DMS114 treated with DMSO at 0.1 percent for 48 hours (cell line): Measurements from ENCODE around the gene LRP1-AS.

Experiments
- DNase-seq: peaks from one replicate; lab custom pipeline; 2025; ENCODE audit not compliant: unreplicated experiment; lab: John Stamatoyannopoulos, UW

Gene LRP1-AS

DNA sequence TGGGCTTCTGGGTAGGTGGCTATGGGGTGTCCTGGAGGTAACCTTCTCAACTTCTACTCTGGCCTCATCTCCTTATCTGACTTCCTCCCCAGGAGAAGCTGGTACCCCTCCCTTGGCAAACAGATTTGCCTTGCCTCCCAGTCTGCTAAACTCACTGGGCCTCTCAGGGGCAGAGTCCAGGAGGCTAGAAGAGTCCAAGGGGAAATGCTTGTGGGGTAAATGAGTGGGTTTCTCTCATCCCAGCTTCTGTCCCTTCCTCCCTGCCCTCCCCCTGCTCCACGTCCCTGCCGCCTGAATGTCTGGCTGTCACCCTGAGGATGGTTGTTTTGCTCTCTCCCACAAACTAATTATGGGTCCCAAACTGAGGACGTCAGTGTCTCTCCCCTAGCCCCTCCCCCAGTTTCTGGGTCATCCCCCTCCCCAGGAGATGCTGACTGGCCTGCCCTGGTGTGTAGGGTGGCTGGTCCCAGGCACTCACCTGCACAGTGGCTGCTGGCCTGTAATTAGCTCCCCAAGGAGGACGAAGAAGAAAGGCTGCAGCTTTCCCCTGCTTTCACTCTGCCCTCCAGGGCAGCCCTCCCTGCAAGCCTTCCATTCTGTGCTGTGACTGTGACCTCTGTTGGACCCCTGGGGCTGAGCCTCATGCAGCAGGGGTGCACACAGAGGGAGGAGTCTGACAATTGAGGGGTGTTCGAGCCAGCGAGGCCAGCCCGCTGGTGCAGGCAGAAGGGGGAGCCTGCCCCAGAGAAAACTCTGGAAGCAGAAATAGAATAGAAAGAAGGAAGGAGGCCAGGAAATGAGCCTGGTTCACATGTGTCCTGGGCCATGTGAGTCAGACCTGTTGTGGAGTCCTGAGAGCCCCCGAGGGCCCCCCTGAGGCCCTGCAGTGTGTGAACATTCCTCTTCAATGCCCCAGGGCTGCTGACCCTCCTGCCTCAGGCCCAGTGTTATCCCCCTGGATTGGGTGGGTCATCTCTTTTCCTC is at the start of gene LRP1-AS:
Gene LRP1-AS, minus strand, starts transcription at position 659 of the 984 bp plus-strand sequence.
- no peak for DNase-seq

DNA sequence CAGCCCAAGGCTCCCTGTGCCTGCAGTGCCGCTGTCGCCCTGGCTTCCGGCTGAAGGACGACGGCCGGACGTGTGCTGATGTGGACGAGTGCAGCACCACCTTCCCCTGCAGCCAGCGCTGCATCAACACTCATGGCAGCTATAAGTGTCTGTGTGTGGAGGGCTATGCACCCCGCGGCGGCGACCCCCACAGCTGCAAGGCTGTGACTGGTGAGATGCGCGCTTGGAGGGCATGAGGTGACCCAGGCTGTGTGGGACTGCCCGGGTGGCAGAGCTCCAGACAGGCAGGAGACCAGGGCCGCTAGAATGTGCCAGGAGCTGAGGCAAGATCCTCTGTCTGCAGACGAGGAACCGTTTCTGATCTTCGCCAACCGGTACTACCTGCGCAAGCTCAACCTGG is 49.5 kb upstream of the LRP1-AS start:
- DNase-seq = no peak

DNA sequence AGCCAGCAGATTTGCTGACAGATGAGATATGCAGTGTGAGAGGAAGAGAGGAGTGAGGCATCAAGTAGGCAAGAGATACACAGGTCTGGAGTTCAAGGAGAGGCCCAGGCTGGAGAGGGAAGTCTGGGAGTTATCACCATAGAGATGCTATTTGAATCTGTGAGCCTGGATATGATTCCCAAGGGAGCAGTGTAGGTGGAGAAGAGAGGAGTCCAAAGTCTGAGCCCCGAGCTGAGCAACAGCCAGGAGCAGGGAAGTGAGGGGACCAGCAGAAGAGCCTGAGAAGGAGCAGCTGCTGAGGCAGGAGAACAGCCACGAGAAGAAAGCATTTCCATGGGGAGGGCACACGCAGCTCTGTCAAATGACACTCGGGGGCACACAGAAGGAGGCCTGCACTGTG is 49.0 kb upstream of the LRP1-AS start:
- no peak for DNase-seq

DNA sequence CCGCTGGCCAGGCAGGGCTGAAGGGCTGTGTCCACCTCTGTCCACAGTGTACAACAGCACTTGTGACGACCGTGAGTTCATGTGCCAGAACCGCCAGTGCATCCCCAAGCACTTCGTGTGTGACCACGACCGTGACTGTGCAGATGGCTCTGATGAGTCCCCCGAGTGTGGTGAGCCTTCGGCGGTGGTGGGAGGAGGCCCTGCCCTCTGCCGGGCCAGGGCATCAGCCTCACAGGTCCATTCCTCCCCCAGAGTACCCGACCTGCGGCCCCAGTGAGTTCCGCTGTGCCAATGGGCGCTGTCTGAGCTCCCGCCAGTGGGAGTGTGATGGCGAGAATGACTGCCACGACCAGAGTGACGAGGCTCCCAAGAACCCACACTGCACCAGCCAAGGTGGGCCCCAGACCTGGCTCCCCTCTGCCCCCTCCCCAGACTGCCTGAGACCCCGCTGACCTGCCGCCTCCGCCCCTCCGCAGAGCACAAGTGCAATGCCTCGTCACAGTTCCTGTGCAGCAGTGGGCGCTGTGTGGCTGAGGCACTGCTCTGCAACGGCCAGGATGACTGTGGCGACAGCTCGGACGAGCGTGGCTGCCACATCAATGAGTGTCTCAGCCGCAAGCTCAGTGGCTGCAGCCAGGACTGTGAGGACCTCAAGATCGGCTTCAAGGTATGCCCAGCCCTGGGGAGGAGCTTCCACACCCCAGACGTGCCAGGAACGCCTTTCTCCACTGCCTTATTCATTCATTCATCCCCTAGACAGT is 48.4 kb upstream of the LRP1-AS start:
- DNase-seq = no peak

DNA sequence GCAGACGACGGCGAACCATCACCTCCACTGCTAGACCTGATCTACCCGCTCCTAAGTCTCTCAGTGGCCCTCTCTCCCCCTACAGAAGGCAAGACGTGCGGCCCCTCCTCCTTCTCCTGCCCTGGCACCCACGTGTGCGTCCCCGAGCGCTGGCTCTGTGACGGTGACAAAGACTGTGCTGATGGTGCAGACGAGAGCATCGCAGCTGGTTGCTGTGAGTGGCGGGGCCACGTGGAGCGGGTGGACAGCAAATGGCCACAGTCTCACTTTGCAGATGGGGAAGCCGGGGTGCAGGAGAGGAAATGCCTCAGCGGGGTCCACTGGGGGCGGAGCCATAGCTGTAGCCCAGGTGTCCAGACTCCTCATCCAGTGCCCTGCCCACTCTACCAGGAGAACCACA is 47.8 kb upstream of the LRP1-AS start:
- DNase-seq = no peak

DNA sequence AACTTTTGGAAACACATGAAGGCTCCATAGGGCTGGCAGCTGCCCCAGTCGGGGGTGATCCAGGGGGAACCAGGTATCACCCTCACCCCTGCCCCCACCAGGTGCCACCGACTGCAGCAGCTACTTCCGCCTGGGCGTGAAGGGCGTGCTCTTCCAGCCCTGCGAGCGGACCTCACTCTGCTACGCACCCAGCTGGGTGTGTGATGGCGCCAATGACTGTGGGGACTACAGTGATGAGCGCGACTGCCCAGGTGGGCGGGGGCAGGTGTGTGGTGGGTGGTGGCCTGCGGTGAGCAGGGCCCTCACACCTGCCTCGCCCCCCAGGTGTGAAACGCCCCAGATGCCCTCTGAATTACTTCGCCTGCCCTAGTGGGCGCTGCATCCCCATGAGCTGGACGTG is 46.8 kb upstream of the LRP1-AS start:
- DNase-seq = no peak

DNA sequence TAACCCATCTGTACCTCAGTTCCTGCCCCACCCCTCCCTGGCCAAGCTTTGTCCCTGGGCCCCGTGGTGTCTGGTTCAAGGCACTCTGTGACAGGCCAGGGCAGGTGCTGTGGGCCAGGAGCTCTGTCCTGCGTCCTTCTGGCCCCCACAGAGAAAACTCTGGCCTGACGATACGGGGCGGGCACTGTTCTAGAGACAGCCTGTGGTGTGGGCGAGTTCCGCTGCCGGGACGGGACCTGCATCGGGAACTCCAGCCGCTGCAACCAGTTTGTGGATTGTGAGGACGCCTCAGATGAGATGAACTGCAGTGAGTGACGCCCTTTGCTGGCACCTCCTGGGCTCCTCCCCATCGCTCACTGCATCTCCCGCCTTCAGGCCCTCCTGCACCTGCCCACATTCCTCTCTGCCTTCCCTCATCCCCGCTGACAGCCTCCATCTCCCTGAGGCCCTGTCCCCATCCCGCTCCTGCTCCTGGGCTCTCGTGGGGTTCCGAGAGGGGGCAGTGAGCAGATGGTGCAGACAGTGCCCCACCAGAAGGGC is 46.4 kb upstream of the LRP1-AS start:
- no peak for DNase-seq

DNA sequence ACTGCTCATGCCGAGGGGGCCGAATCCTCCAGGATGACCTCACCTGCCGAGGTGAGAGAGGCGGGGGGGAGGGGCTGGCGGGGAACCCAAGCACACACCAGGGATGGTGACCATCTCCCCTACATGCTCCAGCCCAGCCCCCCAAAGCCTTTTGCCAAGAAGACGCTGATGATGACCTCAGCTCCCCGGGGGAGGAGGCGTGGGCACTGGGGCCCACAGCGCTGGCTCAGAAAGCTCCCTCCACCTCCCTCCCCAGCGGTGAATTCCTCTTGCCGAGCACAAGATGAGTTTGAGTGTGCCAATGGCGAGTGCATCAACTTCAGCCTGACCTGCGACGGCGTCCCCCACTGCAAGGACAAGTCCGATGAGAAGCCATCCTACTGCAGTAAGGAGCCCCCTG is 45.5 kb upstream of the LRP1-AS start:
- no peak for DNase-seq

DNA sequence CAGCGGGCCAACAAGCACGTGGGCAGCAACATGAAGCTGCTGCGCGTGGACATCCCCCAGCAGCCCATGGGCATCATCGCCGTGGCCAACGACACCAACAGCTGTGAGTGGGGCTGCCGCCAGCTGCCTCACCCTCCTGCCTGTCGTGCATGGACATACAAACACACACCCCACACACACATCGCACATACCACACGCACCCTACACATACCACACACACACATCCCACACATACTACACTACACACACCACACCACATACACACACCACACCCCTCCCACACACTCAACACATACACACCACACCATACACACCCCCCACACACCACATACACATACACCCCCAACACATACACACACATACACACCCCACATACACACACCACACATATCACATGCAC is 44.0 kb upstream of the LRP1-AS start:
- no peak for DNase-seq

DNA sequence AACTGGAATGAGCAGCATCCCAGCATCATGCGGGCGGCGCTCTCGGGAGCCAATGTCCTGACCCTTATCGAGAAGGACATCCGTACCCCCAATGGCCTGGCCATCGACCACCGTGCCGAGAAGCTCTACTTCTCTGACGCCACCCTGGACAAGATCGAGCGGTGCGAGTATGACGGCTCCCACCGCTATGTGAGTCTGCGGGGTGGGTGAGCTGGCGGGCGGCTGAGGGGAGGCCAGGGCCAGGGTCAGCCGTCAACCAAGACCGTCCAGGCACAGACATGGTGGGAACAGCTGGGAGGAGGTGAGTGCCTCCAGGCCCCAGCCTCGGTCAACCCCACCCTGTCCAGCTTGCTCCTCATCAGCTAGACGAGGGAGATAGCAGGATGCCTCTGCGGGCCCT is 43.4 kb upstream of the LRP1-AS start:
- no peak for DNase-seq

DNA sequence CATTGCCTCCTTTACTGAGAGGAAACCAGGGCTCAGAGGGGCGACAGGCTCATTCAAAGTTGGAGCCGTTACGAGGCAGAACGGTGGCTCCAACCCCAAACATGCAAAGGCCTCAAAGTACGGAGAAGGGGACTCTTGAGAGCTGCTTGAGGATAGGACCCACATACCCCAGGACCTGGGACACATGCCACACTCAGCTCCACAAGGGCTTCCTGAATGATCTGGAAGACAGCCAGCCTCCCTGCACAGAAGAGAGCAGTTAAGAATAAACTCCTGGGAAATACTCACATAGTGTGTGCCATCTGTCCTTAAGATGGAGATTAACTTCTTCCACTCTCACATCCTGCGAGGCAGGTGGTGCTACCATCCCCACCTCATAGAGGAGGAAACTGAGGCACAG is 42.6 kb upstream of the LRP1-AS start:
- no peak for DNase-seq

DNA sequence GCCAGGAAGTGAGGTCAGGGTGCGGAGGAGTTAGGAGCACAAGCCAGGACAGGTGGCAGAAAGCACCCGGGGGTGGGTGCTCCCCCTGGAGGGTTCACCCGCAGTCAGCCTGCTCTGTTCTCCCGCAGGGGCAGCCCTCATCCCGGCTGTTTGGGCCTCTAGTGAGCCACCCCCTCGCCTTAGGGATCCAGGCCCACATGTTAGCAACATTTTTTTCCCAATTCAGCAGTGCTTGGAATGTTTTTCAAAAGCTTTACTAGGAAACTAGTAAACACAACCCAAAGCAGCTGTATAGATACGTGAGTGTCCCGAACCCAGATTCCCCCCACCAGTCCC is 40.6 kb upstream of the LRP1-AS start:
- DNase-seq = no peak

DNA sequence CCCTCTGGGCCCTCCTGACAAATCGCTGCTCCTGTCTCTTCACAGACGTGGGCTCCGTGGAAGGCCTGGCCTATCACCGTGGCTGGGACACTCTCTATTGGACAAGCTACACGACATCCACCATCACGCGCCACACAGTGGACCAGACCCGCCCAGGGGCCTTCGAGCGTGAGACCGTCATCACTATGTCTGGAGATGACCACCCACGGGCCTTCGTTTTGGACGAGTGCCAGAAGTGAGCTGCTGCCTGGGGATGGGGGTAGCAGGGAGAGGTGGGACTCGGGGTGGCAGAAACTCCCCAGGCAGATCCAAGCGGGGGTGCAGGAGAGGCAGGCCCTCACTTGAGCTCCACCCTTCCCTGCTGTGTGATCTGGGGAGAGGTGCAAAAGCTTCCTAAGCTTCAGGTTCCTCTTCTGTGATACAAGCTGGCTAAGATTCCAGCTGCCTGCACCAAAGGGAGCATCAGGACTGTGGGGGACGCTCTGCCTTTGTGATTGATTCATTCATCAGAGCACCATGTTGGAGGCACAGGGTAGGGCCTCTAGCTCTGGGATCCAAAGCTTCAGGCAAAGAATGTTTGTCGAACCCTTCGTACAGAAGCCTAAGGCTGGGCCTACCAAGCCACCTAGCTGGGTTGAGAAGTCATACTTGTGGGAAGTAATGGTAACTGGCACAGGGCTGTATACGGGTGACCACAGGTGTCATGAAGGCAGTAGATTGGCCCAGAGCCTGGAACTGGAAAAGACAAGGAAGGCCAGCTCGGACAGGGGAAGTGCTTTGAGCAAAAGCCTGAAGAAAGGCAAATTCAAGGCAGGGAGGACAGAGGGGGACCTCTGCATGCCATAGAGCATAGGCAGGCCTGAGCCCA is 40.0 kb upstream of the LRP1-AS start:
- DNase-seq = no peak

DNA sequence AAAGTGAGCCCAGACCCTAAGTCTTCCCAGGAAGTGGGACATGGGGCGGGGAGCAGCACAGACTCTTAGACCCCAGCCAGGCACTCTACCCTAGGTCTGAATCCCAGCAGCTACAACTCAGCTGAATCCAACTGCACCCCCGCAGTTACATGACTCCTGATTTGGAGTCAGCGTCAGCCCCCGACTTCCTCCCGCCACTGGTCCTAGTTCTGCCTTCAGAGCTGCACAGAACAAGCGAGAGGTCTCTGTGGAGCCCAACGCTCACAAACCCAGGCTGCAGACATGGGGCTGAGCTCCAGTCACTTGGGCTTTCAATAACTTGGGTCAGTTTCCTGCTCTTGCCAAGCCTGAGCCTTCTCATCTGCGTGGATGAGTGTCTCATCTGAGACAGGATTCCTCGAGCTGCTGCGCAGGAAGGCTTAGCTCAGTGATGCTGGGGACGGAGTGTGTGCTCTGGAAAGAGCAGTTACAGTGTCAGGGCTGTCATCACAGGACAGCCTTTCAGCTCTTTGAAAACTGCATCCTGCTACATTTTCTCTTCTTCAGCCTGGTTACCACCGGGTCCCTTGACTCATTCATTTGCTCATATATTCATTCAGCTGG is 38.6 kb upstream of the LRP1-AS start:
- DNase-seq = no peak

DNA sequence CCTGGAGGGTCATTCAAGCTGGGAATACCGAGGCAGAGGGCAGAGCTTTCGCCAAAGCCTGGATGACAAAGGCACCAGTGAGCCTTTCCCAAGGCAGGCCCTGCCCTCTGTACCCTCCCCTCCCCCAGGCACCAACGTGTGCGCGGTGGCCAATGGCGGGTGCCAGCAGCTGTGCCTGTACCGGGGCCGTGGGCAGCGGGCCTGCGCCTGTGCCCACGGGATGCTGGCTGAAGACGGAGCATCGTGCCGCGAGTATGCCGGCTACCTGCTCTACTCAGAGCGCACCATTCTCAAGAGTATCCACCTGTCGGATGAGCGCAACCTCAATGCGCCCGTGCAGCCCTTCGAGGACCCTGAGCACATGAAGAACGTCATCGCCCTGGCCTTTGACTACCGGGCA is 38.0 kb upstream of the LRP1-AS start:
- no peak for DNase-seq

DNA sequence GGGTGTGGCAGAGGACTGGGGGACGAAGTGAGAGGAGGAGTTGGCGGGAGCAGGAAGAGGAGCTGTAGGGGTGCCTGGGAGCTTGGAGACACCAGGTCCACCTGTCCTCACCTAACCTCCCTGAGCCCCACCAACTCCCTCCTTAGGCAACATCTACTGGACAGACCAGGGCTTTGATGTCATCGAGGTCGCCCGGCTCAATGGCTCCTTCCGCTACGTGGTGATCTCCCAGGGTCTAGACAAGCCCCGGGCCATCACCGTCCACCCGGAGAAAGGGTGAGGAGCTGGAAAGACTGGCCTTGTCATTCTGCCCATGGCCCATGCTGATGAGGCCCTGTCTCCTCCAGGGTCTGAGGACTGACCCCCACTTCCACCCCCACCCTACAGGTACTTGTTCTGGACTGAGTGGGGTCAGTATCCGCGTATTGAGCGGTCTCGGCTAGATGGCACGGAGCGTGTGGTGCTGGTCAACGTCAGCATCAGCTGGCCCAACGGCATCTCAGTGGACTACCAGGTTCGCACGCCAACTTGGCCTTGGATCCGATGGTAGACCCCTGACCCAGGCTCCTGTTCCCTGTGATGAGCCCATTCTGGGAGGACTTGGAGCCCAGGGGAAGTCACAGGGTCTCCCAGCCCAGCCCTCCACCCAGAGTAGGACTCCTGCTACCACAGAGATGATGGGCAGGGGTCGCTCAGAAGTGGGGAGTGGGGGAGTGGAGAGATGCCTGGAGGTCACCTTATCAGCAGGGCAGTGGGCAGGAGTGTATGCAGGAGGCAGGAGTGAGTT is 36.7 kb upstream of the LRP1-AS start:
- DNase-seq = no peak

DNA sequence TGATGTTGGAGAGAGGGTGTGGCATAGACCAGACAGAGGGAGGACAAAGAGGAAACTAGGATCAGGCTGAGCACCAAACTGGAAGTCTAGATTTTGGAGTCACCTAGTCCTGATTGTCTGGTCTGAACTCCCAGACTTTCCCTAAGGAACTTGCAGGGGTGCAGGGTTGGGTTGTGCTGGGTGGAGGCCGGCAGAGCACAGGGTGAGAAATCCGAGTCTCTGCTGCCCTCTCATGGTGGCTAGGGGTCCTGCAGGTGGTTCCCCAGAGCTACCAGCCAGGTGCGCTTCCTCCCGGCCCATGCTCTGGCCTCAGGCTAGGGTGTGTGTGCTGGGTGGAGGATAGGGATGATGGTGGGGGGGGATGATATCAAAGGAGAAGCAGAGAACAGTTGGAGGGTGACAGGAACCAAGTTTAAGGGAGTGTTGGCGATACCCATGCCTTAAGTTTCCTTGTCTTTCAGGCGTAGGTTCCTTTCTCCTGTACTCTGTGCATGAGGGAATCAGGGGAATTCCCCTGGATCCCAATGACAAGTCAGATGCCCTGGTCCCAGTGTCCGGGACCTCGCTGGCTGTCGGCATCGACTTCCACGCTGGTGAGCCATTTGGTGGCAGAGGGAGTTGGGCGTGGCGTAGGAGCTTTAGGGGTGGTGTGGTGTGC is 35.6 kb upstream of the LRP1-AS start:
- peak; percentile 28 for DNase-seq

DNA sequence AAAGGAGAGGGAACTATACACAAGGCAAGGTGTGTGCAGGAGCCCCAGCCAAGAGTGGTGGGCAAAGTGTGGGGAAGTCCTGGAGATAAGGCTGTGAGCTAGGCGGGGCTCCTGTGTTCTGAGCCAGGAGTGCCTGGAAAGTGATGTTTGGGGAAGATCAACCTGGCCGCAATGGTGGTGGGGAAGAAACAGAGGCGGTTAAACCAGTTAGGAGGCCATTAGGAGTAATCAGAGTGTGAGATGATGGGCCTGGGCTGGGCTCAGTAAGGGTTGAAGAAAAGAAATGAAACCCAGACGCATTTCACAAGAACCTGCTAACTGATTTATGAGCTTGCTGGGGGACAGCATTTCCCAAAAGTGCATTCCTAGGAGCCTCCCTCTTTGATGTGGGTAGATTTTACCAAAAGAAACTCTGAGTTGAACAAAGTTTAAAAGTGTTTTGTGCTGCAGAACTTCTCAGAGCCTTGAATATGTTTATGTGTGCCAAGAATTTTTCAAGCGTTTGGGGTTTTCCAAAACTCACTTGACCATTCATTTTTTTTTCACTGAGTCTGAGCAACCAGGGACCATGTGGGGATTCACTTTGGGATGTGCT is 34.2 kb upstream of the LRP1-AS start:
- no peak for DNase-seq

DNA sequence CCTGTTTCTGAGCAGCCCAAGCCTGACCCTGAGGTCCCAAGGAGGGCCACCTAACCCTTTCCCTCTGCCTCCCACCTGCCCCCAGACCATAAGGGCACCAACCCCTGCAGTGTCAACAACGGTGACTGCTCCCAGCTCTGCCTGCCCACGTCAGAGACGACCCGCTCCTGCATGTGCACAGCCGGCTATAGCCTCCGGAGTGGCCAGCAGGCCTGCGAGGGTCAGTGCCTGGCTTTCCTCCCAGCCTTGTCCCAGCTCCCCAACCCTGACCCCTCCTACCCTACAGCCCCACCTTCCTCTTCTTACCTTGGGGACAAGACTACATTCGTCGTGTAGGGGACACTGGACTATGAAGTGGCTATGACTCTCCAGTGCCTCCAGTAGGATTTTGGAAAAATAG is 33.7 kb upstream of the LRP1-AS start:
- no peak for DNase-seq
